Fibroblast of lung (primary cell): ENCODE results near the gene ZNF775.

Experiments
- CTCF ChIP-seq, 2 donors: IDR thresholded peaks in 1 of 2; conservative IDR thresholded peaks in 1 of 2; 1 replicate in 1 of 2; 2 replicates in 1 of 2; pipeline ENCODE4 v1.5.1; 2011 to 2012; ENCODE audit warnings: low read length in 2 of 2, control low read depth in 1 of 2, inconsistent platforms in 1 of 2, low read depth in 1 of 2, mild to moderate bottlenecking in 1 of 2
- EZH2 ChIP-seq: IDR thresholded peaks from 2 replicates; pipeline ENCODE4 v1.5.1; 2012; ENCODE audit warnings: low read length, control low read depth, mild to moderate bottlenecking; ENCODE audit errors: missing control alignments

- no peak for TF ChIP-seq CTCF (conservative IDR thresholded peaks at IDR 0.05 in 1 of 2, IDR thresholded peaks at IDR 0.05 in 1 of 2; ENCODE audit: low read depth in 1 of 2, low read length in 2 of 2)
- TF ChIP-seq EZH2: no peak
These were observed 63.7 kb downstream of the ZNF775 start for GRCh38 chr7:150442811-150443210.
